Stimulated activated CD4-positive, alpha-beta T cell treated with anti-CD3 and anti-CD28 coated beads, Interleukin-1b, Interleukin-23, amount 100 ng/mL, for 4 hours (primary cell): Measurements from ENCODE around the gene MAP2.
"Not testable (repeated sequence)": the region's sequence is repeated elsewhere in the genome, so short reads cannot be mapped to it uniquely, and the experiment has no call there.

ENCODE experiments used
- DNase-seq, 2 donors: peaks; one replicate each; pipeline ENCODE4 v3.0.0-alpha.2; 2020; ENCODE audit warnings: low read depth in 2 of 2

Gene MAP2

GRCh38 chr2:209474960-209475359 lies 51.1 kb downstream of the MAP2 start:
- no peak for DNase-seq

- DNase-seq = no peak
These were observed 52.7 kb downstream of the MAP2 start for GRCh38 chr2:209476367-209477208.

- DNase-seq = not testable (repeated sequence)
These were observed 68.4 kb downstream of the MAP2 start for GRCh38 chr2:209492296-209492695.

GRCh38 chr2:209495068-209495620 lies 71.3 kb downstream of the MAP2 start:
- not testable (repeated sequence) for DNase-seq

GRCh38 chr2:209495855-209496585 lies 72.2 kb downstream of the MAP2 start:
- no peak for DNase-seq

GRCh38 chr2:209496586-209496982 lies 72.7 kb downstream of the MAP2 start:
- no peak for DNase-seq

GRCh38 chr2:209498614-209499013 lies 74.8 kb downstream of the MAP2 start:
- no peak for DNase-seq

- no peak for DNase-seq
These were observed 75.2 kb downstream of the MAP2 start for GRCh38 chr2:209499069-209499468.

GRCh38 chr2:209501579-209501978 lies 77.7 kb downstream of the MAP2 start:
- DNase-seq = no peak

GRCh38 chr2:209505410-209505809 lies 81.6 kb downstream of the MAP2 start:
- DNase-seq = no peak

- DNase-seq = no peak
These were observed 84.4 kb downstream of the MAP2 start for GRCh38 chr2:209508255-209508654.

GRCh38 chr2:209511637-209512036 lies 87.8 kb downstream of the MAP2 start:
- DNase-seq = no peak

GRCh38 chr2:209512971-209513370 lies 89.1 kb downstream of the MAP2 start:
- no peak for DNase-seq

GRCh38 chr2:209517436-209517835 lies 93.6 kb downstream of the MAP2 start:
- no peak for DNase-seq

- DNase-seq = no peak
These were observed 95.4 kb downstream of the MAP2 start for GRCh38 chr2:209519271-209519670.

- no peak for DNase-seq
These were observed 96.1 kb downstream of the MAP2 start for GRCh38 chr2:209519906-209520305.

GRCh38 chr2:209523041-209523740 lies 99.3 kb downstream of the MAP2 start:
- DNase-seq = no peak

GRCh38 chr2:209523867-209524266 lies 100.0 kb downstream of the MAP2 start:
- no peak for DNase-seq

GRCh38 chr2:209525331-209525730 lies 101.5 kb downstream of the MAP2 start:
- DNase-seq = no peak

GRCh38 chr2:209525834-209526281 lies 102.0 kb downstream of the MAP2 start:
- no peak for DNase-seq

GRCh38 chr2:209526561-209526960 lies 102.7 kb downstream of the MAP2 start:
- no peak for DNase-seq

GRCh38 chr2:209529579-209529978 lies 105.7 kb downstream of the MAP2 start:
- DNase-seq = no peak
